Epithelial cell of esophagus (primary cell): ENCODE measurements around the gene CERS3.
A peak's percentile ranks its signal among the peaks of the same experiment; 100 is the strongest.

Experiments
- DNase-seq: peaks from one replicate; pipeline ENCODE4 v3.0.0; 2010; ENCODE audit warnings: low read depth
- H3K4me3 ChIP-seq: 2 replicates; pipeline ENCODE4 v1.5.1; 2011; ENCODE audit warnings: mild to moderate bottlenecking, low read length, control low read depth
- CTCF ChIP-seq: IDR thresholded peaks from 2 replicates; pipeline ENCODE4 v1.5.1; 2011; ENCODE audit warnings: low read depth, mild to moderate bottlenecking, low read length, control low read depth, inconsistent platforms; ENCODE audit not compliant: insufficient read depth; ENCODE audit errors: missing control alignments

CERS3 gene

GRCh38 chr15:100472736-100473135, 56.0 kb downstream of the CERS3 start:
- TF ChIP-seq CTCF = no peak
- no peak for DNase-seq

GRCh38 chr15:100471933-100472332, 56.8 kb downstream of the CERS3 start:
- TF ChIP-seq CTCF = no peak
- H3K4me3 ChIP-seq = no peak overlapping the region
- no peak for DNase-seq

More at GRCh38 chr15:100472736-100473135, 56.0 kb downstream of the CERS3 start:
- no peak overlapping the region for H3K4me3 ChIP-seq

- no peak for TF ChIP-seq CTCF
- DNase-seq = no peak
- no peak overlapping the region for H3K4me3 ChIP-seq
Observed at GRCh38 chr15:100468285-100468684, 60.5 kb downstream of the CERS3 start.

- H3K4me3 ChIP-seq = no peak overlapping the region
- TF ChIP-seq CTCF = no peak
- DNase-seq = no peak
Observed at GRCh38 chr15:100466073-100466472, 62.7 kb downstream of the CERS3 start.

GRCh38 chr15:100464888-100465287, 63.9 kb downstream of the CERS3 start:
- TF ChIP-seq CTCF = no peak
- H3K4me3 ChIP-seq = no peak overlapping the region
- DNase-seq = peak; percentile 15

- no peak for TF ChIP-seq CTCF
- H3K4me3 ChIP-seq = no peak overlapping the region
- DNase-seq = peak; percentile 78
Observed at GRCh38 chr15:100464256-100464655, 64.5 kb downstream of the CERS3 start.

- no peak overlapping the region for H3K4me3 ChIP-seq
- TF ChIP-seq CTCF = no peak
- peak; percentile 75 for DNase-seq
Observed at GRCh38 chr15:100463515-100463914, 65.2 kb downstream of the CERS3 start.
